HG03460 (cell line): Measurements from ENCODE around the gene LMLN.
"Not testable (repeated sequence)": the region's sequence is repeated elsewhere in the genome, so short reads cannot be mapped to it uniquely, and the experiment has no call there.

Experiments
- ATAC-seq: cut with Tn5 transposase; IDR thresholded peaks from one replicate; pipeline ENCODE4 v1.9.1; 2021; ENCODE audit not compliant: unreplicated experiment

The LMLN gene

GRCh38 chr3:198071602-198072287, 111.7 kb downstream of the LMLN start:
- peak; percentile 62 for ATAC-seq

- ATAC-seq = no peak
These were observed 116.8 kb downstream of the LMLN start for GRCh38 chr3:198076722-198077308.

GRCh38 chr3:198079771-198080520, 119.9 kb downstream of the LMLN start:
- ATAC-seq = no peak

DNA sequence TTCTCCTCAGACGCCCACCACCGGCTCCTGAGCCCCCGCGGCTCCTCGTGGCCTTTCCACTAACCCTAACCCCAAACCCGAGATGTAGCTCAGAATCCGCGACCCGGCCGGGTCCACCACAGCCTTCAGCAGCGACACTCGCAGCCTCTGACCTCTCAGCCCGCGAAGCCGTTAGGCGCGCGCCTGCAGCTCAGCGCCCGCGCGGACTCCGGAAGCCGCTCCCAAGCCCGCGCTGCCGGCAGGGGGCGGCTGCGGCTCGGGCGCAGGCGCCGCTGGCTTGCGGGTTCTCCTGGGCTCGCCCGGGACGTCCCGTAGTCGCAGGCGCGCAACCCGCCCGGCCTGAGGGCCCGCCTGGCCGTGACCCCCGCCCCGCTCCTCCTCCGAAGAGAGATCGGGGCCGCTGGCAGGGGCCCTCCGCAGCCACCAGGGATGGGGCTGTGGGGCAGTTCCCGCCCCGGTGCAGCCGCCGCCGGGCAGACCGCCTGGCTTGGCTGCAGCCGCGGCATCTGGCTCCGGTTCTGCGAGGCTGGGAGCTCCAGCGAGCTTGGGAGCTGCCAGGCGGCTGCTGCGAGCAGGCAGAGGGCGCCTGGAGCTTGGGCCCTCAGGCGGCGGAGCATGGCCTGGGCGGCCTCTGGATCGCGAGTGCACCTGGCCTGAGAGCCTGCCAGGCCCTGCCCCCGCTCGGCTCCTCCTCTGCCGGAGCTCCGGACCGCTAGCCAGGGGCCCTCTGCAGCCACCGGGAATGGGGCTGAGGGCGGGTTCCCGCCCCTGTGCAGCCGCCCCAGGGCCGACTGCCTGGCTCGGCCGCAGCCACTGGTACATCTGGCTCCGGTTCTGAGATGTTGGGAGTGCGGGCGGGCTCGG, 120.7 kb downstream of the LMLN start:
- ATAC-seq = peak; percentile 57

DNA sequence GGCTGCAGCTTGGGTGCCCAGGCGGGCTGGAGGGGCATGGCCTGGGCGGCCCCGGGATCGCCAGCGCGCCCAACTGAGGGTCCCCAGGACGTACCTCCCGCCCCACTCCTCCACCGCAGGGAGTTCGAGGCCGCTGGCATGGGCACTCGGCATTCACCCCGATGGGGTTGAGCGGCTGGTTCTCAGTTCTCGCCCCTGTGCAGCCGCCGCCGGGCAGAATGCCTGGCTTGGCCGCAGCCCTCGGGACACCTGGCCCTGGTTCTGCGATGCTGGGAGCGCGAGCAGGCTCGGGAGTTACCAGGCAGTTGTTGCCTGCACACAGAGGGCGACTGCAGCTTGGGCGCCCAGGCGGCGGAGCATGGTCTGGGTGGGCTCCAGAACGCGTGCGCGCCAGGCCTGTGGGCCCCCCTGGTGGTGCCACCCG, 121.4 kb downstream of the LMLN start:
- ATAC-seq = no peak

GRCh38 chr3:198082226-198082625, 122.2 kb downstream of the LMLN start:
- ATAC-seq = not testable (repeated sequence)

DNA sequence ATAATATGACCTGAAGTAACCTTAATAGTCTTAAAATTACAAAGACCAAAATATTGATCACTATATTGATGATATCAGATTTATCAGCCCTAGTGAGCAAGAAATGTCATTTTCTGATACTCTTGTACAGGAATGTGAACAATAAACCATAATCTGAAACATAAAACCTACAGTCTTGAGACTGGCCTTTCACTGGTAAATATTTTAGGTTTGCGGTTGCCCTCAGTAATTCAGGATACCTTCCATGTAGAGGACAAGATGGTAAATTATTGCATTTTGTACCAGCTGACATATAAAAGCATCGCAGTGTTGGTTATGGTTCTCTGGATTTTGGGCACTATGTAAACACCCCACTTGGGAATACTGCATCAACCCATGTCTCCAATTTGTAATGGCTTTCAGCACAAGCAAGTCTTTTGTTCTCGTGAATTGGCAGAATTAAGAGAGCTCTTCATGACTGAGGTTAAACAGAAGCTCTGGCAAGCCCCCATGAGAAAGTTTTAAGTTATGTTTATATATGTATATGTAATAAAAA, 128.5 kb downstream of the LMLN start:
- ATAC-seq = no peak

GRCh38 chr3:198090795-198091332, 130.8 kb downstream of the LMLN start:
- ATAC-seq = no peak

DNA sequence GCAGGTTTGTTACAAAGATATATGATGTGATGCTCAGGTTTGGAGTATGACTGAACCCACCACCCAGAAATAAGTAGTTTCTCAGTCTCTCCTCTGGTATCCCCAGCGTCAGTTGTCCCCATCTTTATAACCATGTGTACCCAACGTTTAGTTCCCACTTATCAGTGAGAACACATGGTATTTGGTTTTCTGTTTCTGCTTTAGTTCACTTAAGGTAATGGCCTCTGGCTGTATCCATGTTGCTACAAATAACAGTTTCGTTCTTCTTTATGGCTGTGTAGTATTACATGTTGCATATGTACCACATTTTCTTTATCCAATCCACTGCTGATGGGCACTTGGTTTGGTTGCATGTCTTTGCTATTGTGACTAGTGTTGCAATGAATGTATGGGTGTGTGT, 132.3 kb downstream of the LMLN start:
- no peak for ATAC-seq

DNA sequence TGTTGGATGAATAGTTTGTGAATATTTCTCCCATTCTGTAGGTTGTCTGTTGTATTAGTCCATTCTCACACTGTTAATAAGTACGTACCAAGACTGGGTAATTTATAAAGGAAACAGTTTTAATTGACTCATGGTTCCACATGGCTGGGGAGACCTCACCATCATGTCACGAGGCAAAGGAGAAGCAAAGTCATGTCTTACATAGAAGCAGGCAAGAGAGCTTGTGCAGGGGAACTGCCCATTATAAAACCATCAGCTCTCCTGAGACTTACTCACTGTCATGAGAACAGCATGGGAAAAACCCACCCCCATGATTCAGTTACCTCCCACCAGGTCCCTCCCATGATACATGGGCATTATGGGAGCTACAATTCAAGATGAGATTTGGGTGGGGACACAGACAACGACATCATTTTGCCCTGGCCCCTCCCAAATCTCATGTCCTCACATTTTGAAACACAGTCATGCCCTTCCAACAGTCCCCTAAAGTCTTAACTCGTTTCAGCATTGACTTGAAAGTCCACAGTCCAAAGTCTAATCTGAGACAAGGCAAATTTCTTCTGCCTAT, 133.2 kb downstream of the LMLN start:
- ATAC-seq = no peak
